ENCODE measurements around the gene PEMT.

- TF ChIP-seq POLR2AphosphoS5 (IDR thresholded peaks at IDR 0.05) (no peak), POLR2A (IDR thresholded peaks at IDR 0.05; ENCODE audit: low read depth) (no peak), CTCF (IDR thresholded peaks at IDR 0.05) (no peak), EP300 (IDR thresholded peaks at IDR 0.05) (no peak)
These were observed 91.9 kb downstream of the PEMT start for GRCh38 chr17:17499402-17500145.

All from esophagus muscularis mucosa (tissue), 4 donors.